ENCODE results near the gene CCR8.

CCR8 gene

GRCh38 chr3:39378957-39379777, 49.7 kb downstream of the CCR8 start:
- no peak for DNase-seq
- in situ Hi-C loops (cut with MboI; ENCODE audit: low pct_unique_long_range_greater_than_20kb, low sequenced_read_pairs): loop anchor here (25.0 kb wide), 1 partner anchor 192 kb away; the partner anchor contains the start of gene XIRP1

- in situ Hi-C loops (cut with MboI; ENCODE audit: low pct_unique_long_range_greater_than_20kb, low sequenced_read_pairs): loop anchor here (25.0 kb wide), 1 partner anchor 192 kb away; the partner anchor contains the start of gene XIRP1
- peak; percentile 51 for DNase-seq
These were observed 50.3 kb downstream of the CCR8 start for GRCh38 chr3:39379778-39380155.

GRCh38 chr3:39381432-39381831, 51.9 kb downstream of the CCR8 start:
- in situ Hi-C loops (cut with MboI; ENCODE audit: low pct_unique_long_range_greater_than_20kb, low sequenced_read_pairs): loop anchor here (25.0 kb wide), 1 partner anchor 194 kb away; the partner anchor contains the start of gene XIRP1
- DNase-seq: no peak
